NCI-H1417 (cell line): ENCODE data around the gene CADM2.
A peak's percentile ranks its signal among the peaks of the same experiment; 100 is the strongest.

Experiments
- DNase-seq, 3 experiments: peaks; one replicate each; lab custom pipeline; 2025; lab: John Stamatoyannopoulos, UW

Gene CADM2

DNA sequence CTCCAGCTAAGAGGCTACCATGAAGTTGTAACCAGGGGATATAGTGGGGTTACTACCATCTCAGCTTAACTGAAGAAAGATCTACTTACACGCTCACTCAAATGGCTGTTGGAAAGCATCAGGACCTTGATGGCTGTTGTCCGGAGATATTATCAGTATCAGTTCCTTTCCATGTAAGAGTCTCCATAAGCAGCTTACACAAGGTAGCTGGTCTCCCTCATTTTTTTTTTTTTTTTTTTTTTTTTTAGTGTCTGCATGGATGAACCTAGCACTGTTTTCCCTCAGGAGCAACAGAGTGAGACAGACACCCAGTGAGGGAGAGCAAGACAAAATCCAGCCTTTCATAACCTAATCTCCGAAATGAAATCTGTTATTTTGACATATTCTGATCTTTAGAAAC lies 230.9 kb downstream of the CADM2 start:
- no peak for DNase-seq

DNA sequence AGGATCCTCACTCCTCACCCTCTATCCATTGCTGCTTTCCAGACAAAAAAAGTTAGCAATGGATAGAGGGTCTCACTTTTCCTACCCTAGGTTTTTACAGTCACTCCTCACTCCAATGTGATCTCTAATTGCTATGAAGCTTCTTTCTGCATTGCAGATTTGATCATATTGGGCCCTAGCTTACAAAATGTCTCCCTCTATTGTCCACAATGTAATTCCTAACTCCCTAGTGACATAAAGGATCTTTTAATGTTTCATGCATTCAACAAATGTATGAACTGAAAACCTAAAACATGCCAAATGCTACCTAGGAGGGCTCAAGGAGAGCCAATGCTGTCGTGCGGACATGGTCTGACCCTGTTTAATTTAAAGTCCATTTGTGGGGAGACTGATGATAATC lies 234.8 kb downstream of the CADM2 start:
- DNase-seq = no peak

DNA sequence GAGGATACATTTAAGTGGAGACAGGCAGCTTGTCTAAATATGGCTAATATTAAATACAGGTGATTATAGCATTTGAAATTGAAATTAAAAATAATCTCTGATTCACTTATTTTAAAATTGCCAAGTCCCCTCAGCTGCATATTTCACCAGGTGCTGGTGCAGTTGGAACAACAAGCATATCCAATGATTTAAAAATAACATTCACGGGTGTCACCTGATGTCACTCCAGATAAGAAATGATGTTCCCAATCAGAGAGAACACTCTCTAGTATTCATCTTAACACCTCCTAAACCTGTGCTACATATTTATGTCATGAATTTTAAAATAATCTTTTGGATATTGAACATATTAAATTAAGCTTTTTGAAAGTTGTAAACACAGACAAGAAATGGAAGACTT lies 249.9 kb downstream of the CADM2 start:
- no peak for DNase-seq

DNA sequence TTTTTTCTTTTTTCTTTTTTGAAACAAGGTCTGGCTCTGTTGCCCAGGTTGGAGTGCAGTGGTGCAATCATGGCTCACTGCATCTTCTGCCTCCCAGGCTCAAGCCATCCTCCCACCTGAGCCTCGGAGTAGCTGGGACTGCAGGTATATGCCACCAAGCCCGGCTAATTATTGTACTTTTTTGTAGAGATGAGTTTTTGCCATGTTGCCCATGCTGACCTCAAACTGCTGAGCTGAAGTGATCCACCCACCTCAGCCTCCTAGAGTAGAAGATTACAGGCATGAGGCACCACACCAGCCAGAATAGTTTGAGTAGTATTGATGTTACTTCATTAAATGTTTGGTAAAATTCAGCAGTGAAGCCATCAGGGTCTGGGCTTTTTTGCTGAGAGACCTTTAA lies 251.8 kb downstream of the CADM2 start:
- DNase-seq = no peak

DNA sequence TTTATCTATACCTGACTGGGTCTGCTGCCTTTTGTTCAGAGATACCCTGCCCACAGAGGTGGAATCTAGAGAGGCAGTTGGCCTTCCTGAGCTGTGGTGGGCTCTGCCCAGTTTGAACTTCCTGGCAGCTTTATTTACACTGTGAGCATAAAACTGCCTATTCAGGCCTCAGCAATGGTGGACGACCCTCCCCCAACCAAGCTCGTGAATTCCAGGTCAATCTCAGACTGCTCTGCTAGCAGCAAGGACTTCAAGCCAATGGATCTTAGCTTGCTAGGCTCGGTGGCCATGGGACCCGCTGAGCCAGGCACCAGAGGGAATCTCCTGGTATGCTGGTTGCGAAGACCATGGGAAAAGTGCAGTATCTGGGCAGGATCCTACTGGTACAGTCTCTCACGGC lies 270.2 kb downstream of the CADM2 start:
- no peak for DNase-seq

DNA sequence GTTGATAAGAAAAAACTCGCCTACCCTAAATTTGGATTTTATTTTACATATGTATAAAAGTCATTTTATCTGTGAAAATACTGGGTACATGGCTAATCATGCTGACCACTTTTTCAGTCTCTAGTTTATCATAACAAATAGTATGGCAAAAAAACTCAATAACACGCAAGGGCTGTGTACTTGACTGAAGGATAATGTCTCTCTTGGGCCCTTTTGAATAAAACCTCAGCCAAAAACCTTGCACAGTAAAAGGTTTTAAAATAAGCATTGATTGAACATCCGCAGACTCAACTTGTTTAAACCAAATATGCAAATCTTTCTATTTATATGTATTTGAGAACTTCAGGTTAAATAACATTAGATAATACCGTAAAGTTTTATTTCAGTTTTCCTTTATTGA lies 285.3 kb downstream of the CADM2 start:
- DNase-seq = peak in 1 of 3 experiments; percentile 42

DNA sequence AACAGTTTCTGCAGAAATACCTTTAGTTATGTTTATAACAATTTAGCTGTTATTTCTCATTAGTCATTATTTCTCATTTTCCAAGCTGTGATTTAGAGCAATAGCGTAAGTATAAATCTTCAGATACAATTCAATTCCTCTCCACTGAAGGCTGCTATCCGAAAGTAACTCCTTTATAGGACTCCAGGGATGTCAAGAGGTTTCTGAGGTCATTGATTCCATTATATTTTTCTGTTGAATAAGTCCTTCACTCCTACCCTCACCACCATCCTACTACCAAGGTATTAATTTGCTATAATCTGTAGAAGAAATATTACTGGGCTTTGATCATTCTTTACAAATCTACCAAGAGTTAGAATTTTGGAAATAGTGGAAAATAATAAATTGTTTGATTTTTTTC lies 285.7 kb downstream of the CADM2 start:
- DNase-seq = no peak

DNA sequence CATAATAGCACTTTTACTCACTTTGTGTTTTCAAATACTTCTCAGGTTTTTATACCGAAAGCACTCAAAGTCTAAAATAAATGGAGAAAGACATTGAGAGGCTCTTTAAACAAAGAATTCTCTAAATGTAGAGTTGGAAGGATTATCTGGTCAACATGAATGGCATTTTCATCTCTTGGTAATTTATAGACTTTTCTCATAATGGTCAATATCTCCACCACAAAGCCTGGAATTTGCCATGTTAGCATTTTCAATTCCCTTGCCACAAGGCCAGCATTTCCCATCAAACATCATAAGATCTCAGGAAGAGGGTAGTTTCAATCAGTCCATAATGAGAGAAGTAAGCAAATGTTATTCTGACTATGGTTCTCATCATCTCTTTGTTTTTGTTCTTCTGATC lies 293.0 kb downstream of the CADM2 start:
- DNase-seq = peak in 1 of 3 experiments; percentile 76

DNA sequence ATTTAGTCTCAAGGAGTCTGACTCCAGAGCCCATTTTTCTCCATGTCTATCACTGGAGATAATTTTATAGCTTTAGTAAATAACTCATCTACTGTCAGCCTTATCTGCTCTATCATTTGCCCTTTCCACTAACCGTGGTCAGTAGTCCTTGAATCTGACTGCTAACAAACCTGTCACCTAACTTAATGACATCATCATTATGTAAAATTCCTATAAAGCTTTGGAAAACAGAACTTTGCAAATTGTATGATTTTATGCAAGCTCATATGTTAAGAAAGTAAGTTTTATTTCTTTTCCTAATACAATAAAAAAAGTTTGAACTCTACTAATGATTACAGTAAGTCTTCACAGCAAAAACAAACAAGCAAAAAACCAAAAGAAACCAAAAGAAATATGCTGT lies 293.9 kb downstream of the CADM2 start:
- DNase-seq = no peak

DNA sequence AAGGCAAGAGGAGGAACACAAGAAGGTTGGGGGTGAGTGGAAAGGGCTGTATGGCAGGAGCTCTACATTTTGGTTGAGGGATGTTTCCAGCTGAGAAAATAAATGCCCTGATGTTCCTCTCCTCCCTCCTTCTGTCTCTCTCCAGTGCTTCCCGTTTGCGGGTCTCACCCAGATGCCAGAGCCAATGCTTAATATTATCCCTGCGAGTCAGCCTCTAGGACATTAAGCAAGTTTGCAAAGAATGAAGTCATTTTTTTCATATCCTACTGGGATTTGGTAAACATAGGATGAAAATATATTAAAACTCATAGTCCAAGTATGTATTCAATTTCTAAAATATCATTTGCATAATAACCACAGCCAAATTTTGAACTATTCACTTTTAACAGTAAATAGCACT lies 295.9 kb downstream of the CADM2 start:
- DNase-seq = no peak

DNA sequence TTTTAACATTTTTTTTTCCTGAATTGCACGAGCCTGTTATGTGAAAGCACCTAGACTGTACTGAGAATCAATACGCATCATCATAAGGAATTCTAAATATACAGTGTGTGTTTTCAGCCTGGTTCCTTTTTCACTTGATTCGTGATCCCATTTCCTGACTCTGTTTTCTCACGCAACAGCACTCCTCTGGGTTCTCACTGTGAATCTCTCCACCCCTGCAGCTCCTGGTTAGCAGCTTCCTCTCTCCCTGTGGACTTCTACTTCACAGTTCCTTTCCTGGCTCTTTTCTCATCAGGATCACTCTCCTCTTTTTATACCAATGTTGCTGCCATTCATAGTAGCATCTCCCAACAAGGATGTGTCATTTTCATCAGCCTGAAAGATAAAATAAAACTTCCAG lies 297.2 kb downstream of the CADM2 start:
- no peak for DNase-seq

DNA sequence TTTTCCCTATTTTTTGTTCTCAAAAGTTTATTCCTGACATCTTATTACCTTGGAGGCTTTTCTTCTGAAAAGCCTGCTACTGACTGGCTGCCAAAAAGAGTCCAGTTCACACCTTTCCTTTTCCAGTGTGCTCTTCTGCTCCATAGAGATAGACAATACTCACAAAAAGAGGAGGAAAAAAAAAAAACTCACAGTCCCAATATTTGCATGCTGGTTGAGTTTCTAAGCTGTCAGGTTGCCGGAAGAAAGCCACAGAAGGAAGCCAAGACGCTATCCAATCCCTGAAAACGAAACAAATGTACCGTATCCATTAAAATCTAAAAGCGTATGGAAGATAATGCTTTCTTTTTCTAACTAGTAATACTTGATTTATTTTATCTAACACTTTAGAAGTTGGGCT lies 299.5 kb downstream of the CADM2 start:
- DNase-seq = no peak

DNA sequence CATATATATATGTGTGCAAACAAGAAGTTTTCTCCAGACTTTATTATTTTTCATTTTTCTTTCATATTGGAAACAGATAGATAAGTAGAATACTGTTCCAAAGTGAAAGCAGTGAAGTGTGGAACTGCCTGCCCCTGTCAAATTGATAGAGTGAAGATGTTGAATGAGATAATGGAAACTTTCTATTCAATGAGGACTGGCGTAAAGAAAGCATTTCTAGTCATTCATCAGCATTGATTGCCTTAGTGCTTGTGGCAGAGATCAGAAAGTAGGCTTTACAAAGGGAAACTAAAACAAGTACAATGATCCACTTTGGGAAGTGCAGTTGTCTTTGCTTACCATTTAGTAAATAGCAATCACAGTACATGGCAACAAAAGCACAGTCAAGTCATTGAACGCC lies 300.0 kb downstream of the CADM2 start:
- DNase-seq = peak in 1 of 3 experiments; percentile 15

DNA sequence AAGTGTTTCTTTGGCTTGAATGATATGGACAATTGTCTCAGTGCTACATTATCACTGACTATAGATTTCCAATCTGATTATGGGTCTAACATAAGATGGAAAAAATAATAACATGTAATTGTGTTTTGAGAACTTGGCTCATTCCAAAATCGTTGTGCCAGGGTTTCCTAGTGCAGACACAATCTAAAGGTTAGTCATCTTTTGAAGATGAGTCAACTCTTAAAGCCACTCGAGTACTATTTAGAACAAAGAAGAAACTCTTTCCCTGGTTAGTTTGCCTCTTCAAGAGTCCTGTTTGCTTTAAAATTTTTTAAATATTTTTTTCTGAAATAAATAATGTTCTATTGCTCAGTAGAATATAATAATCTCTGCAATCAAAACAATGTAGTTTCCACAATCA lies 301.0 kb downstream of the CADM2 start:
- DNase-seq = no peak

DNA sequence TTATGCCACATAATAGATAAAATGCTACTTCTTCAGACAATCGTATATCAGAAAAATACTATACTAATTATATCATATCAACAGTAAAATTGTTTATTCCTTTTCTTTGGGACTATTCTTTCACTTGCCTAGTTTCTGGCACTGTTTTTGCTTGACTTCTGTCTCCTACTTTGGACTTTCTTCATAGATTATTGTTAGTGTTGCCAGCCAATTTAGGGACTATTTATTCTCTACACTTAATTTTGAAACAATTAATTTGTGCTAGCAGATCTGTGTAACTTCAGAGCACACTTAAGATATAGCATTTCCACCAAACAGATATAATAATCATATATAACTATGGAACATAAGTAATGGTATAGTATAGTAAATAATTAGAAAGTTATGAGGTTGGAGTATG lies 305.6 kb downstream of the CADM2 start:
- DNase-seq = no peak

DNA sequence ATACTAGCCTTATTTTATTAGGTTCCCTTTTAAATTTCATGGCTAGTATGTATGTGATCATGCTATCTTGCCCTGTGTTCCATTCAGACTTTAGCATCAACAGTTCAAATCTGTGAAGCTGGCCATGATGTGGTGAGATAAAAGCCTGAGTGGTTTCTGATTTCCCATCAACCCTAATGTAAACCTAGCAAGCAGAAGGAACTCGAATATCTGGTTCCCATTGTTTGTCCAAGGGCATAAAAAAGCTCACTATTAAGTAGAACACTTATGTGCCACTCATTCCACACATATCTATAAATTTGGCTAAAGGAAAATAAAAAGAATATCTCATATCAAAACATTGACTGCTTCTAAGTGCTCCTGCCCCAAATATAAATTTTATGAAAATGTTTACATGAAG lies 311.7 kb downstream of the CADM2 start:
- peak in 2 of 3 experiments; percentile 0 to 37 for DNase-seq

DNA sequence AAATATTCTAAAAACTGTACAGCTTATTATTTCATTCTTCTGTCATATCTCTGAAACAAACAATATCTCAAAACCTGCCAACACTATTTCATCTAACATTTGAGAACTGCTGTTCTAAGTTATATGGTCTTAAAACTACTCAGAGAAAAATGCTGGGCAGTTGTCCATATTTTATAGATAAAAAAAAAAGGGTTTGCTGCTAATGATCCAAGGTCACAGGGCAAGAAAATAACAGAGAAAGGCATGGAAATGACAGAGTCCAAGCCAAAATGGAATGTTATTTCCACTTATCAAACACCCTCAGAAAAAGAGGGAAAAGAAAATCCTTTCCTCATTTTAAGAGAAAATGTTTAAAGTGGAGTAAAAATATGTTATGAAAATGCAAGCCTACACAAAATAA lies 313.1 kb downstream of the CADM2 start:
- no peak for DNase-seq

DNA sequence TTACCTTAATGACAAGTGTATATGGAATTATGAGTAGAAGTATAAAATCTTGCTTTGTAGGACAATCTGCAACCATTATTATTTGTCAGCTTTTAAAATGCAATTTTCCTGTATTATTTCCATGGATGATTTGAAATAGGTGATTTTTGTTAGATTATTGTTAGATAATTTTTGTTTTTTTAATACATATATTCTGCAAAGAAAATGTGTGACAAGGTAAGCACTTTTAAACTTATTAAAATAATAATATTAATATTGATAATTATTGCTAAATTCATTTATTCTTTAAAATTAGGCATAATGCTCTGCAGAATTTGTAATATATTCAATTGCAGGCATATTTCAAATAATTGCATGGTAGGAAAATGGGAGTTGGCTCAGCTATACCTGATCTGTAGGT lies 329.5 kb downstream of the CADM2 start:
- no peak for DNase-seq

DNA sequence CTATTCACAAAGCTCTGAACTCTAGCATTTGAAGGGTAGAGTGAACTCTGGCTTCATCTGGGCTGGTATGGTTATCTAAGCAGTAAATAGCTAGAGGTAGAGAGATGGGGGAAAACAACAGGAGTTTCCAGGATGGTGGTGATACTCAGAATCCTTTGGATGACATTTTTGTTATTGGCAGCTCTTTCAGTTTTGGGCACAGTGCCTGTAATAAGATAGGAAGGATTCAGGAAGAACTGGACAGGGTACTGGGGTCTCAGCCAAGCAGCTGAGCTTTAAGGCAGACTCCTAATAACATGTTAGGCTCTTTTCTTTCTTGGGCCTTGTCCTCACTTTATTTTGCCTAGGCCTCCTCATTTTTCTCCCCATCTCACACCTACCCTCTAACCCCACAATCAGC lies 338.5 kb downstream of the CADM2 start:
- DNase-seq = no peak

DNA sequence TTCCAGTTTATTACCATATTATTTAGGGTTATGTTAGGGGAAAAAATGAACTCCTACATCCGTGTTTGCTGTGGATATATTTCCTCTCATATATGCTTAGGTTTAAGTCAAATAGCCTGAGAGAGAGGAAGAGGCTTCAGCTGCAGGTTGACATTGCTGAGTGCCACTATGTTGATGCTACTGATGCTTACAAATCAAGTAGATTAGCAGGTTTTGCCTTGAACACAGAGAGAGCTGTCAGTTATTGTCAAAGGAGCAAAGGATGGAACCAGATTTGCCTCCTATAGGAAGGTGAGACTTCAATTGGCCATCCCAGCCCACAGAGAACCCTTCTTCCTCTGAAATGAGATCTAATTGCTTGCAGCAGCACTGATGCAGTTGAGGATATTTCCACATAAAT lies 339.2 kb downstream of the CADM2 start:
- DNase-seq = no peak

DNA sequence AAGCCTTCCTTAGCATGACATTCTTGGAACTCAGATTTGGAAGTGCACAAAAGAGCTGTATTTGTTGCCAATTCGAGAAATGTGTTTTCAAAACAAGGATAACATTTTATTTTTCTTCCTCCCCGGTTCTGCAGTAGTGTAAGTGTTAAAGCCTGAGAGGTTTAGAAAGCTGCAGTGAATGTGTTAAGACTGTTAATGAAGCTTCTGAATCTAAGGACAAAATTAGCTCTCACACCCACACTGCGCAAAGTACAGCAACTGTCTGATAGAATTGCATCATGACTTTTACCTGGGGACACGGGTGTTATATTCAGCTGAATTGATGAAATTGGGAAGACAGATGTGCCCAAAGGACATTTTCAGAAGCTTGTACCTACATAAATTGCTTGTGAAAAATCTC lies 344.4 kb downstream of the CADM2 start:
- DNase-seq = no peak

DNA sequence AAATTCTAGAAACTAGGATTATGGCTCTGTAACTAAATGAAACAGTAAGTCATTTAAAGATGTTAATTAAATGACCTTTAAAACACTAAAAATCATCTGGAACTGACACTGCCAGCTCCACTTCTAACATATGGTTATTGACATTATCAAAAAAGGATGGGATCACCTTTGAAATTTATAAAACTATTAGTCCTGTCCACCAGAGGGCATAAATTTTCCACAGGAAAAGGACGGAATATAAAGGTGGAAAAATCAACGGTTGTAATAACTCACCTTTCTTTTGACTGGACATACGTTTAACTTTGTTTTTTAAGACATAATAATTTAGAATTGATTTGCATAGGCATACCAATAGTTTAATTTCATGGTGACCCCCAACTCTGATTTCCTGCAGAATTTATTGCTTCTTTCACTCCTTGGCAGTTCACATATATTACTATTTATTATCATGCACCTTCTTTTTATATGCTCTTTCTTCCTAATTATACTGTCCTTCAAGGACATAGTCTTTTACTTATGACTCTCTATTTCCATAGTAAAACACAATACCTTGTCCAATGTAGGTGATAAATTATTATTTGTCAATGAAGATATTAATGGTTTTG lies 345.7 kb downstream of the CADM2 start:
- DNase-seq = peak in 1 of 3 experiments; percentile 11

DNA sequence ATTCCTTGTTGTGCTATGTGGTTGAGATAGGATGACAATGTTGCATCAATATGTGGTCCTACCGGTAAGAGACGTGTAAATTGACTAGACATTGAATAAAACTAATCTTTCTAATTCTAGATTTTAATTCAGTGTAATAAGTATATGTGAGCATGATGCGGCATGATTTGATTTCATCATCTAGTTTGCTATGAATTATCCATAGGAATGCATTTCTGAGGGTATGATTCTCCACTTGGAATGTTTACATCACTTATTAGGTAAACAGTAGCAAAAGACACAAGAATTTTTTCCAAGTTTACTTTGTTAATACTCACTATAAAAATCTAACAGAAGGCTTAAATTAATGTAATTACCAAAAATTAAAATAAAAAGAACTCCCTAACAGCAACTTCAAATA lies 353.5 kb downstream of the CADM2 start:
- no peak for DNase-seq

DNA sequence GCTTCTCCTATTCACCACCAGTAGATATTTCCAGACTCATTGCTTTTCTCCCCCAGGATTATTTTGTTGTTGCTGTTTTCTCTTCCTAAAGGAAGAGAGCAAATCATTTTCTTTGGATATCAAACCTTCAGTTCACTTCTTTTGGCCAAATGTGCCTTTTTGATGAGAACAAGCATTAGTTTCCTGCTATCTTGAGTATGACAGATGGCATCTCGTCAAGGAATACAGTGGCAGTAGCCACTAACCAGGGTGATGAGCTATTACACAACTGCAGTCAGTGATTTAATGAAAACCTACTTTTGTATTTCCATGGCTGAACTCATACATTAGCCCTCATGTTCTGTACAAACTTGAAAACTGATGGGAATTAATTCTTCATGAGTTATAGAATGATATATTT lies 354.6 kb downstream of the CADM2 start:
- no peak for DNase-seq

DNA sequence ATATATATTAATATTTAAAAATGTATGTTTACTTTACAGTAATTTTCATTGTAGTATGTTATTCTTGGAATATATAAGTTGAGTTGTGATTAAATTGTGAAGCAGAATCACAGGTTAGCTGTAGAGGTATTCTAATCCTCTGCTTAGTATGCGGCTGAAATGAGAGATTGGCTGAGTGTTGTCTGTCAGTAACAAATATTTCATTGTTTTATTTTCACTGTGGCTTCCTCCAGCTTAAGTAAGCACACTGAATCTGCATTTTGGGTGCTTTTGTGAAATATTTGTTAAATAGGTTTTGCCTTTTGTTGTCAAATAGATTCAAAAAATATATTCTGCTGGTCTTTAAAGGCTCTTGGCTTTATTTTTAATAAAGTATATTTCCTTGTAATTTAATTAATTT lies 357.5 kb downstream of the CADM2 start:
- no peak for DNase-seq
